ENCODE data around the gene TEX36. TPM values are rescaled to one million over a fixed set of nuclear protein-coding genes. Genes with fewer than 3 reads are reported as not detected.

Gene TEX36
- polyA plus RNA-seq, 1 donor from 2014 or later, result not detected

- H3K4me3 ChIP-seq (ENCODE audit: low read length), result no peak overlapping the region
- no peaks in the 10 kb centered on the region for H3K36me3 ChIP-seq (ENCODE audit: insufficient read depth, low read length)
- TF ChIP-seq RAD21 (conservative IDR thresholded peaks at IDR 0.05) (no peak), EZH2 (IDR thresholded peaks at IDR 0.05; ENCODE audit: borderline replicate concordance, insufficient read depth, low read length, poor library complexity, severe bottlenecking) (no peak), SMC3 (conservative IDR thresholded peaks at IDR 0.05; ENCODE audit: poor library complexity) (no peak), POLR2AphosphoS5 (IDR thresholded peaks at IDR 0.05) (no peak), TAF1 (IDR thresholded peaks at IDR 0.05; ENCODE audit: low read depth) (no peak), MXI1 (conservative IDR thresholded peaks at IDR 0.05; ENCODE audit: poor library complexity, severe bottlenecking) (no peak), EP300 (conservative IDR thresholded peaks at IDR 0.05; ENCODE audit: poor library complexity, severe bottlenecking) (no peak)
- TF ChIP-seq, protein P1, sequence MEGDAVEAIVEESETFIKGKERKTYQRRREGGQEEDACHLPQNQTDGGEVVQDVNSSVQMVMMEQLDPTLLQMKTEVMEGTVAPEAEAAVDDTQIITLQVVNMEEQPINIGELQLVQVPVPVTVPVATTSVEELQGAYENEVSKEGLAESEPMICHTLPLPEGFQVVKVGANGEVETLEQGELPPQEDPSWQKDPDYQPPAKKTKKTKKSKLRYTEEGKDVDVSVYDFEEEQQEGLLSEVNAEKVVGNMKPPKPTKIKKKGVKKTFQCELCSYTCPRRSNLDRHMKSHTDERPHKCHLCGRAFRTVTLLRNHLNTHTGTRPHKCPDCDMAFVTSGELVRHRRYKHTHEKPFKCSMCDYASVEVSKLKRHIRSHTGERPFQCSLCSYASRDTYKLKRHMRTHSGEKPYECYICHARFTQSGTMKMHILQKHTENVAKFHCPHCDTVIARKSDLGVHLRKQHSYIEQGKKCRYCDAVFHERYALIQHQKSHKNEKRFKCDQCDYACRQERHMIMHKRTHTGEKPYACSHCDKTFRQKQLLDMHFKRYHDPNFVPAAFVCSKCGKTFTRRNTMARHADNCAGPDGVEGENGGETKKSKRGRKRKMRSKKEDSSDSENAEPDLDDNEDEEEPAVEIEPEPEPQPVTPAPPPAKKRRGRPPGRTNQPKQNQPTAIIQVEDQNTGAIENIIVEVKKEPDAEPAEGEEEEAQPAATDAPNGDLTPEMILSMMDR (IDR thresholded peaks at IDR 0.05; ENCODE audit: poor library complexity, severe bottlenecking), result no peak
- TF ChIP-seq, protein P2, sequence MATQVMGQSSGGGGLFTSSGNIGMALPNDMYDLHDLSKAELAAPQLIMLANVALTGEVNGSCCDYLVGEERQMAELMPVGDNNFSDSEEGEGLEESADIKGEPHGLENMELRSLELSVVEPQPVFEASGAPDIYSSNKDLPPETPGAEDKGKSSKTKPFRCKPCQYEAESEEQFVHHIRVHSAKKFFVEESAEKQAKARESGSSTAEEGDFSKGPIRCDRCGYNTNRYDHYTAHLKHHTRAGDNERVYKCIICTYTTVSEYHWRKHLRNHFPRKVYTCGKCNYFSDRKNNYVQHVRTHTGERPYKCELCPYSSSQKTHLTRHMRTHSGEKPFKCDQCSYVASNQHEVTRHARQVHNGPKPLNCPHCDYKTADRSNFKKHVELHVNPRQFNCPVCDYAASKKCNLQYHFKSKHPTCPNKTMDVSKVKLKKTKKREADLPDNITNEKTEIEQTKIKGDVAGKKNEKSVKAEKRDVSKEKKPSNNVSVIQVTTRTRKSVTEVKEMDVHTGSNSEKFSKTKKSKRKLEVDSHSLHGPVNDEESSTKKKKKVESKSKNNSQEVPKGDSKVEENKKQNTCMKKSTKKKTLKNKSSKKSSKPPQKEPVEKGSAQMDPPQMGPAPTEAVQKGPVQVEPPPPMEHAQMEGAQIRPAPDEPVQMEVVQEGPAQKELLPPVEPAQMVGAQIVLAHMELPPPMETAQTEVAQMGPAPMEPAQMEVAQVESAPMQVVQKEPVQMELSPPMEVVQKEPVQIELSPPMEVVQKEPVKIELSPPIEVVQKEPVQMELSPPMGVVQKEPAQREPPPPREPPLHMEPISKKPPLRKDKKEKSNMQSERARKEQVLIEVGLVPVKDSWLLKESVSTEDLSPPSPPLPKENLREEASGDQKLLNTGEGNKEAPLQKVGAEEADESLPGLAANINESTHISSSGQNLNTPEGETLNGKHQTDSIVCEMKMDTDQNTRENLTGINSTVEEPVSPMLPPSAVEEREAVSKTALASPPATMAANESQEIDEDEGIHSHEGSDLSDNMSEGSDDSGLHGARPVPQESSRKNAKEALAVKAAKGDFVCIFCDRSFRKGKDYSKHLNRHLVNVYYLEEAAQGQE (IDR thresholded peaks at IDR 0.05; ENCODE audit: borderline replicate concordance), result no peak
- H3K9ac ChIP-seq (ENCODE audit: low read length), result no peak overlapping the region
- H3K27ac ChIP-seq (ENCODE audit: low read length), result no peak overlapping the region
- no peak overlapping the region for H2AFZ ChIP-seq (ENCODE audit: low read depth, low read length)
- no peaks in the 10 kb centered on the region for H3K27me3 ChIP-seq (ENCODE audit: insufficient read depth, low read depth, low read length)
- H3K4me2 ChIP-seq (ENCODE audit: low read length), result no peak overlapping the region
- H3K9me2 ChIP-seq (ENCODE audit: insufficient read depth, low read length), result no peaks in the 10 kb centered on the region
- H4K20me1 ChIP-seq (ENCODE audit: insufficient read depth), result no peaks in the 10 kb centered on the region
- no peaks in the 10 kb centered on the region for H3K9me3 ChIP-seq (ENCODE audit: low read length)
- no peaks in the 10 kb centered on the region for H3F3A ChIP-seq (ENCODE audit: insufficient read depth, low read length, poor library complexity, severe bottlenecking)
- H3K79me2 ChIP-seq (replicated peaks; ENCODE audit: insufficient read depth, low read length), result no peaks in the 10 kb centered on the region
These were observed 48.4 kb downstream of the TEX36 start for GRCh38 chr10:125634606-125635005.

DNA sequence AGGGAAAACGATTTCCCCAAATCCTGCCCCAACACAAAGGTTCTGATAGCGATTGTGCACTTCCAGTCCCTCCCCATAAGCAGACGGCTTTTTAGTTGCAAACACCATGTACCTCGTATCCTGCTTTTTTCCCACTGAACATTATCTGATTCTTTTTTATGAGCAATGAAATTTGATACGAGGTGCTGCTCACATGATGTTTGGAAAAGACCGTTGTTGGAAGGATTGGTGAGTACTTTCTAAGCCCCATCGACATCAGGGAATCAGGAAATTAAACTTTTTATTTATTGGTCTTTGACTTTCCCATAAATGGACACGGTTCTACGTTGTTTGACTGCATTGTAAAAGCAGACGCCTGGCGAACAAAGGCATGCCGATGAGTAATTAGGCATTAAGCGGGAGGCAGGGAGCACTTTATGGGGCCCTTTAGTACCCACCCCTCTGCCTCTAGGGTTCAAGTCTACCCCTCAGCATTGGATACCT is 49.4 kb downstream of the TEX36 start:
- Histone ChIP-seq H3F3A (ENCODE audit: insufficient read depth, low read length, poor library complexity, severe bottlenecking) (no peaks in the 10 kb centered on the region), H3K9ac (ENCODE audit: low read length) (no peak overlapping the region), H3K27me3 (ENCODE audit: insufficient read depth, low read depth, low read length) (no peaks in the 10 kb centered on the region), H3K4me3 (ENCODE audit: low read length) (no peak overlapping the region), H3K9me3 (ENCODE audit: low read length) (no peaks in the 10 kb centered on the region), H3K4me2 (ENCODE audit: low read length) (no peak overlapping the region), H3K27ac (ENCODE audit: low read length) (no peak overlapping the region), H3K36me3 (ENCODE audit: insufficient read depth, low read length) (no peaks in the 10 kb centered on the region), H3K79me2 (replicated peaks; ENCODE audit: insufficient read depth, low read length) (no peaks in the 10 kb centered on the region), H4K20me1 (ENCODE audit: insufficient read depth) (no peaks in the 10 kb centered on the region), H3K9me2 (ENCODE audit: insufficient read depth, low read length) (no peaks in the 10 kb centered on the region), H2AFZ (ENCODE audit: low read depth, low read length) (no peak overlapping the region)
- TF ChIP-seq RAD21 (conservative IDR thresholded peaks at IDR 0.05) (no peak), SMC3 (conservative IDR thresholded peaks at IDR 0.05; ENCODE audit: poor library complexity) (no peak), POLR2AphosphoS5 (IDR thresholded peaks at IDR 0.05) (no peak), MXI1 (conservative IDR thresholded peaks at IDR 0.05; ENCODE audit: poor library complexity, severe bottlenecking) (no peak), EZH2 (IDR thresholded peaks at IDR 0.05; ENCODE audit: borderline replicate concordance, insufficient read depth, low read length, poor library complexity, severe bottlenecking) (no peak), EP300 (conservative IDR thresholded peaks at IDR 0.05; ENCODE audit: poor library complexity, severe bottlenecking) (no peak), TAF1 (IDR thresholded peaks at IDR 0.05; ENCODE audit: low read depth) (no peak)
- TF ChIP-seq, protein P2 (IDR thresholded peaks at IDR 0.05; ENCODE audit: borderline replicate concordance), result no peak
- TF ChIP-seq, protein P1 (IDR thresholded peaks at IDR 0.05; ENCODE audit: poor library complexity, severe bottlenecking), result no peak
